Activated CD4-positive, alpha-beta T cell treated with anti-CD3 and anti-CD28 coated beads, Interleukin-2, amount 50 U/mL, for 48 hours (primary cell): ENCODE measurements around the gene REEP3.
"Not testable (repeated sequence)": the region's sequence is repeated elsewhere in the genome, so short reads cannot be mapped to it uniquely, and the experiment has no call there.

Source experiments
- DNase-seq, 2 experiments: peaks; one replicate each; pipeline ENCODE4 v3.0.0-alpha.2; 2020

REEP3 gene

GRCh38 chr10:63631991-63632390, 110.8 kb downstream of the REEP3 start:
- no peak for DNase-seq

- no peak for DNase-seq
These were observed 112.7 kb downstream of the REEP3 start for GRCh38 chr10:63633677-63634487.

- DNase-seq: no peak
These were observed 113.4 kb downstream of the REEP3 start for GRCh38 chr10:63634488-63635065.

GRCh38 chr10:63636812-63637211, 115.6 kb downstream of the REEP3 start:
- no peak for DNase-seq

- no peak for DNase-seq
These were observed 116.7 kb downstream of the REEP3 start for GRCh38 chr10:63637901-63638327.

DNA sequence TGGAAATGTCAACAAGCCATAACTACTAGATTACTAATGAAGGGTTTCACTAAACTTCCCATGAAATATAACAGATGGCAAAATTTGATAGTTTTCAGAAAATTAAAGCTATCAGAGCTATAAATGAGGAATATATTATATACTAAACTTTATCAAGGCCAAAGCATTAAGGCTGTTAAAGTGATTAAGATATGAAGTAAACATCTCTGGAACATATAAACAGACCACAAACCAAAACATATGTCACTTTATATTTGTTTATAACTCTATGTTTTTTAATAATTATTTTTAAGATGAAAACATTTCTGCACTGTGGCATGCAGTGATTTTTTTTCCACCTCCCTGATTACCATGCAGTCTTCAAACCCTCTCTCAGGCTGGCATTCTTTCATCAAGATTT, 120.2 kb downstream of the REEP3 start:
- no peak for DNase-seq

- no peak for DNase-seq
These were observed 120.6 kb downstream of the REEP3 start for GRCh38 chr10:63641799-63642198.

DNA sequence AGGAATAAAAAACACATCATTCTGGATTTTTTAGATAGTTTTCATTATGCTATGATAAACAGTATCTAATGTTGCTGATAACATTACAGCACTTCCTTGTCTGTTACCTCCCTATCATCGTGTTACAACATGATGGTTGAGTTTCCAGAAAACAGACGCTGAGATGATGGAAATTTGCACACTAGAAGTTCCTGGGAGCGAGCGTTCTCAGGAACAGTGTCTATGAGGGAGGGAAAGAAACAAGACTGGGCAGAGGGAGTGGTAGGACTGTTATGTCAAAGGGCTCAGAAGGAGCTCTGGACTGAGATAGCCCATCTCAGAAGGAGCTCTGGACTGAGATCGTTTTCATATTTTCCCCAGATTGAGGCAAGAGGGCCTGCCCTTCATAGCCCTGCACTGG, 121.6 kb downstream of the REEP3 start:
- no peak for DNase-seq

GRCh38 chr10:63644418-63645142, 123.4 kb downstream of the REEP3 start:
- no peak for DNase-seq

GRCh38 chr10:63645195-63645594, 124.0 kb downstream of the REEP3 start:
- no peak for DNase-seq

GRCh38 chr10:63646491-63646890, 125.3 kb downstream of the REEP3 start:
- no peak for DNase-seq

- DNase-seq: no peak
These were observed 130.7 kb downstream of the REEP3 start for GRCh38 chr10:63651864-63652263.

DNA sequence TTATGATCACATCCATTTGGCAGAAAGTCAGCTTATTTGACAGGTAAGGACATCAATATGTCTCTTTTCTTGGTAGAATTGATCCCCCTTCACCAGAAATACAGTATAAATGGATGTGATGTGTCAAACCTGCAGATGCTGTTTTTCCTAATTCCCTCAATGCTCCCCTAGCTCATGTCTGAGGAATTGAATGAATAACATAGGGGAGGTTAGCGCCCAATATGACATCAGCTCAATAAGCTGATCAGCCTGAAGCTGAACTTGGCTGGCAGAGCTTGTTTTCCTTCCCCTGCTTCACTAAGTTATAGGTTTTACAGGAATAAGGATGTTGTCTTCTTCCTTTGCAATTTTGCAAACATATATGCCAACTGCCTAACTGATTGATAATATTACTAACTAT, 132.5 kb downstream of the REEP3 start:
- DNase-seq: no peak

- no peak for DNase-seq
These were observed 136.6 kb downstream of the REEP3 start for GRCh38 chr10:63657761-63658160.

DNA sequence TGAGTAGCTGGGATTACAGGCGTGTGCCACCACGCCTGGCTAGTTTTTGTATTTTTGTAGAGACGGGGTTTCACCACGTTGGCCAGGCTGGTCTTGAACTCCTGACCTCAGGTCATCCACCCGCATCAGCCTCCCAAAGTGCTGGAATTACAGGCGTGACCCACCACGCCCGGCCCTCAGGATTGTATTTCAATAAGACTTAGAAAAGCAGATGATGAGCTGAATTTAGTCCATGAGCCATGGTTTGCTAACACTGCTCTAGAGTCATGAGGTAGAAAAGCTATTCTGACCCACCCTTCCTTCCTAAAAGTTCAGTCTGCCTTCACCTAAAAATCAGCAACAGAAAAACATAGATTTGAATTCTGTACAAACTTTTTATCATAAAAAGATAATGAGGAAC, 139.7 kb downstream of the REEP3 start:
- DNase-seq: not testable (repeated sequence)

DNA sequence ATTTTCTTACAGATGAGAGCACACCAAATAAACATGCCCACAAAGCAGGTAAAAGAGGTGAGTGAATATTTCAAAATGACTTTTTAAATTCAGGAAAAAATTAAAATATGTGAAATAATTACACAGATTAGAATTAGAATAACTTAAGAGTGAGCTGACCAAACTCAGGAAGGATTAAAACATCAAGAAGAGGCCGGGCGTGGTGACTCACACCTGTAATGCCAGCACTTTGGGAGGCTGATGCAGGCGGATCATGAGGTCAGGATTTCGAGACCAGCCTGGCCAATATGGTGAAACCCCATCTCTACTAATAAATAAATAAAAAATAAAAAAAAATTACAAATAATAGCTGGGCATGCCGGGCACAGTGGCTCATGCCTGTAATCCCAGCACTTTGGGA, 140.1 kb downstream of the REEP3 start:
- no peak for DNase-seq

DNA sequence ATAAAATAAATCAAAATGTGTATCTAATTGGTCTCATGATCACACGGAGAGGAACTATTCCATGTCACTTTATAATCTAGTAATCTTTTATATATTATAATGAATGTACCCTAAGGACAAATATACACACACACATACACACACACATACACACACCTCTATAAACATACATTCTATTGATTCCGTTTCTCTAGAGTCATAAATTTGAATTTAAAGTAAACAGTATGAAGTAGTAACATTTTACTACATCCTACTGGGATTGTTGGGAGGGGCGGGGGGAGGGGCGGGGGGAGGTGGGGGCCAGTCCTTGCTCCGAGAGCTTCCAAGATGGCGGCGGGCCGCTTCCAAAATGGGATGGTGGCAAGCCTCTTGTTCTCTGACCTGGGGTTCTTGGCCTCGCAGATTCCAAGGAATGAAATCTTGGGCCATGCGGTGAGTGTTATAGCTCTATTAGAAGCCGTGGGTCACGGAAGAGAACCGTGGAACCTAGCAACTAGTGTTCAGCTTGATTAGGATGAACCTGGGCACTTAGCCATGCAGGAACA, 143.2 kb downstream of the REEP3 start:
- no peak for DNase-seq

DNA sequence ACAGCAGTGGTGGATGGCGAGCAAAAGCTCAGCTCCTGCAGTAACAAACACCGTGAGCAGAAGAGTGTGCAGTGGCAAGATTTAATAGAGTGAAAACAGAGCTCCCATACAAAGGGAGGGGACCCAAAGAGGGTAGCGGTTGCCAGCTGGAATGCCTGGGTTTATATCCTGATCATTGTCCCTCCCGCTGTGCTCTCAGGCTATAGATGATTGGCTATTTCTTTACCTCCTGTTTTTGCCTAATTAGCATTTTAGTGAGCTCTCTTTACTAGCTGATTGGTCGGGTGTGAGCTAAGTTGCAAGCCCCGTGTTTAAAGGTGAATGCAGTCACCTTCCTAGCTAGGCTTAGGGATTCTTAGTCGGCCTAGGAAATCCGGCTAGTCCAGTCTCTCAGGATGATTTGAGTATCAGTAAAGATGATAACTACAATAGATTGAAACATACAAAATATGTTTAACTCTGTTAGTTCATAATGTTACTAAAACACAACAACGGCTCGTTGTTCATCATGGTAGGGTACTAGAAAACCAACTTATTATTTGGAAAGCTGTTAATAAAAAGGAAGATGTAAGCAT, 143.9 kb downstream of the REEP3 start:
- DNase-seq: not testable (repeated sequence)

GRCh38 chr10:63665670-63666134, 144.5 kb downstream of the REEP3 start:
- no peak for DNase-seq

- DNase-seq: no peak
These were observed 145.7 kb downstream of the REEP3 start for GRCh38 chr10:63666836-63667383.

- no peak for DNase-seq
These were observed 146.6 kb downstream of the REEP3 start for GRCh38 chr10:63667596-63668480.
